GM18519 (cell line): ENCODE measurements around the gene PCBP3.

Source experiments
- ATAC-seq: cut with Tn5 transposase; IDR thresholded peaks from one replicate; pipeline ENCODE4 v1.9.1; 2021; ENCODE audit warnings: mild to moderate bottlenecking, moderate library complexity; ENCODE audit not compliant: unreplicated experiment, low FRiP score

The PCBP3 gene

GRCh38 chr21:45747233-45747766 is 103.8 kb downstream of the PCBP3 start:
- ATAC-seq, result no peak

GRCh38 chr21:45747802-45748445 is 104.4 kb downstream of the PCBP3 start:
- ATAC-seq, result no peak

- no peak for ATAC-seq
Measured at GRCh38 chr21:45748593-45748992, 105.1 kb downstream of the PCBP3 start.

GRCh38 chr21:45749974-45750373 is 106.4 kb downstream of the PCBP3 start:
- no peak for ATAC-seq

- no peak for ATAC-seq
Measured at GRCh38 chr21:45750936-45751335, 107.4 kb downstream of the PCBP3 start.

- ATAC-seq, result no peak
Measured at GRCh38 chr21:45753445-45753844, 109.9 kb downstream of the PCBP3 start.

- ATAC-seq, result no peak
Measured at GRCh38 chr21:45756029-45756428, 112.5 kb downstream of the PCBP3 start.

GRCh38 chr21:45756669-45757068 is 113.1 kb downstream of the PCBP3 start:
- no peak for ATAC-seq

- no peak for ATAC-seq
Measured at GRCh38 chr21:45761704-45762103, 118.2 kb downstream of the PCBP3 start.

- no peak for ATAC-seq
Measured at GRCh38 chr21:45763074-45763473, 119.5 kb downstream of the PCBP3 start.

GRCh38 chr21:45763506-45763905 is 120.0 kb downstream of the PCBP3 start:
- ATAC-seq, result no peak

- ATAC-seq, result no peak
Measured at GRCh38 chr21:45764792-45765191, 121.3 kb downstream of the PCBP3 start.

GRCh38 chr21:45765375-45765774 is 121.8 kb downstream of the PCBP3 start:
- no peak for ATAC-seq

- no peak for ATAC-seq
Measured at GRCh38 chr21:45766055-45766454, 122.5 kb downstream of the PCBP3 start.

- ATAC-seq, result no peak
Measured at GRCh38 chr21:45766501-45766900, 123.0 kb downstream of the PCBP3 start.

GRCh38 chr21:45767071-45768006 is 123.8 kb downstream of the PCBP3 start:
- no peak for ATAC-seq

GRCh38 chr21:45768011-45768739 is 124.7 kb downstream of the PCBP3 start:
- no peak for ATAC-seq

GRCh38 chr21:45768740-45769048 is 125.2 kb downstream of the PCBP3 start:
- ATAC-seq, result no peak

GRCh38 chr21:45769294-45769693 is 125.8 kb downstream of the PCBP3 start:
- ATAC-seq, result no peak

- no peak for ATAC-seq
Measured at GRCh38 chr21:45769896-45770295, 126.4 kb downstream of the PCBP3 start.

GRCh38 chr21:45772180-45772579 is 128.7 kb downstream of the PCBP3 start:
- ATAC-seq, result no peak
